Effector memory CD8-positive, alpha-beta T cell (primary cell): ENCODE measurements around the gene RPL32.
"Not testable (repeated sequence)": the region's sequence is repeated elsewhere in the genome, so short reads cannot be mapped to it uniquely, and the experiment has no call there.

ENCODE experiments used
- ATAC-seq: fragments of 150-1000 bp; cut with Tn5 transposase; replicated peaks from 2 replicates; pipeline ENCODE4 v1.10.0; 2021; ENCODE audit warnings: mild to moderate bottlenecking, moderate library complexity
- DNase-seq, 3 experiments: peaks; one replicate each; pipeline ENCODE4 v3.0.0; 2021
- H3K27ac Mint-ChIP-seq, 2 donors: one replicate each; pipeline ENCODE4 v1.8.0; 2022; ENCODE audit warnings: mild to moderate bottlenecking in 2 of 2, mixed read lengths in 2 of 2, moderate library complexity in 2 of 2
- H3K27me3 Mint-ChIP-seq, 2 donors: one replicate each; pipeline ENCODE4 v1.8.0; 2022; ENCODE audit warnings: mixed read lengths in 2 of 2
- H3K36me3 Mint-ChIP-seq: one replicate; pipeline ENCODE4 v1.8.0; 2022; ENCODE audit warnings: mild to moderate bottlenecking, moderate library complexity, mixed read lengths; ENCODE audit not compliant: insufficient read depth
- H3K4me1 Mint-ChIP-seq, 2 donors: one replicate each; pipeline ENCODE4 v1.8.0; 2022; ENCODE audit warnings: low read depth in 2 of 2, mixed read lengths in 2 of 2
- H3K4me3 Mint-ChIP-seq, 2 donors: one replicate each; pipeline ENCODE4 v1.8.0; 2022; ENCODE audit warnings: mild to moderate bottlenecking in 2 of 2, mixed read lengths in 2 of 2, moderate library complexity in 2 of 2
- H3K9me3 Mint-ChIP-seq, 2 donors: one replicate each; pipeline ENCODE4 v1.8.0; 2022; ENCODE audit warnings: mixed read lengths in 2 of 2

RPL32 gene

DNA sequence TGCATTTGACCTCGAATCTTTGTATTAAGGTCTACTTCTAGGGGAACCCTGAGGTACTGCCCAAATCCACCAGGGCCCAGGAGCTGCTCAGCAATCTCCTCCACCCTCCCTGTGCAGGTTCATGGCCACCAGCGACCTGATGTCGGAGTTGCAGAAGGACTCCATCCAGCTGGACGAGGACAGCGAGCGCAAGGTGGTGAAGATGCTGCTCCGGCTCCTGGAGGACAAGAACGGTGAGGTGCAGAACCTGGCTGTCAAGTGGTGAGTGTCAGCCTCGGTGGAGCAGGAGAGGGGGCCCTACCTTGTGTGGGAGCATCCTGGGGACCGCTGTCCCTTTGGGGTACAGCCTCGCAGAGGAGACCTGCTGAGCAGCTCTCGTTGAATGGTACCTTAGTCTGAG is 38.0 kb downstream of the RPL32 start:
- ATAC-seq (no peak), DNase-seq (no peak)
- peaks cover 3 to 8% of the 10 kb centered on the region in 2 donors for H3K27me3 Mint-ChIP-seq
- H3K36me3 Mint-ChIP-seq: peaks cover 4% of the 10 kb centered on the region
- H3K4me1 Mint-ChIP-seq: no peaks in the 10 kb centered on the region
- H3K9me3 Mint-ChIP-seq: no peaks in the 10 kb centered on the region
- H3K27ac Mint-ChIP-seq: no peak overlapping the region
- H3K4me3 Mint-ChIP-seq: no peak overlapping the region

GRCh38 chr3:12799525-12800440 is 41.6 kb downstream of the RPL32 start:
- H3K36me3 Mint-ChIP-seq: peaks cover 6% of the 10 kb centered on the region
- no peak for DNase-seq
- no peak overlapping the region for H3K4me3 Mint-ChIP-seq
- peaks cover 19 to 25% of the 10 kb centered on the region in 2 donors for H3K27me3 Mint-ChIP-seq
- H3K9me3 Mint-ChIP-seq: no peaks in the 10 kb centered on the region
- peaks cover 6 to 10% of the 10 kb centered on the region in 2 donors for H3K4me1 Mint-ChIP-seq
- H3K27ac Mint-ChIP-seq: no peak overlapping the region
- no peak for ATAC-seq

DNA sequence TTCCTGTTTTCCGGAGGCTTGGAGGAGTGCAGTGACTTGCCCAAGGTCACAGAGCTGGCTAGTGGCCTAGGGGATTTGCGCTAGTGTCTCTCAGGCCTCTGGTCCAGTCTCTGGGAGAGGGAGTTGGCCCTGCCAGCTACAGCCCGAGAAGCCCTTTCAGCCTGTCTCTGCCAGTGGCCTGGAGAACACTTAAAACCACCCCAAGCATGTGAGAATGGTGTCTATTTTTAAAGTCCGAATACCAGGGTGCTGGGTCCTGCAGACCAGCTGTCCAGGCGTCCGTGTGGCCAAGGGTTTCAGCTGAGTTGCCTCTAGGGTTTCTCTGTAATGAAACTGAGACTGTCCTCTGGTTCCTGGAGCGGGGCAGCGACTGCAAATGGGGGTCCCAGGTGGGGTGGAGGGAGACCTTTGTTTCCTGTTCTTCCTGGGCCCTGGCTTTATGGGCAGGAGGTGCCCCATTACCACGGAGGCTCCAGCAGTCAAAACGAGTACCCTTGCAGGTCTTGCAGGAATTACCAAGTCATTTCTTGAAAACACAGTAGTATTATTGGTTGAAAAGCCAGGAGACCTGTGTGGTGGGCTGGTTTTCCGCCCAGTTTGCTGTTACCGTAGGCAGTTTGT is 42.7 kb downstream of the RPL32 start:
- no peaks in the 10 kb centered on the region for H3K9me3 Mint-ChIP-seq
- peak overlapping the region in 1 of 2 donors; percentile 85 for H3K4me3 Mint-ChIP-seq
- H3K4me1 Mint-ChIP-seq: peaks cover 6 to 10% of the 10 kb centered on the region in 2 donors
- ATAC-seq: no peak
- DNase-seq: no peak
- H3K36me3 Mint-ChIP-seq: peaks cover 6% of the 10 kb centered on the region
- no peak overlapping the region for H3K27ac Mint-ChIP-seq
- H3K27me3 Mint-ChIP-seq: peaks cover 29% of the 10 kb centered on the region in 2 donors

DNA sequence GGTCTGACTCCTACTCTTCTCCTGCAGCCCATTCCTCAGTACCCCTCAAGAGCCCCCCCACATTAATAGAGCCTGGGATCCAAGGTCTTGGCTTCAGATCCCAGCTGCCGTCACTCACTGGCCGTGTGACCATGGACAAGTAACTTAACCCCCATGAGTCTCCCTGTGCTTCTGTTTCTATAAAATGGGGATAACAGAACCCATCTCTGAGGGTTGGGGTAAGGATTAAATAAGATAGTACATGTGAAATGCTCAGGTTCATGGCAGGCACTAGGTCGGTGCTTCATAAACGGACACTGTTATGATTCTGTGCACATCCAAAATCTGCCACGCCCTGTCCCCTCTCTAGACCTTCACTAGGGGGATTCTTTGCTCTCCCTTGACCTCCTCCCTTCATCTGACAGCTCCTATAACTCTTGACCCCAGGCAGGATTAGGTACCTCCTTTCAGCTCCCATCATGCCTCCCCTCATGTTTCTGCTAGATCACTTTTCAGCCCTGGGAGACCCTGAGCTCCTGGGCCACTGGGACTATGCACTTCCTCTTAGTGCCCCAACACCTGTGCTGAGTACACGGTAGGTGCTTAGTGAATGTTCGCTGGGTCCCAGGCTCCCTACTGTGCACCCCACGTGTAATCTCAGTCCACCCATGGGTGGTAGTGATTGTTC is 43.3 kb downstream of the RPL32 start:
- Mint-ChIP-seq H3K4me1 (peaks cover 6 to 10% of the 10 kb centered on the region in 2 donors), H3K27ac (peak overlapping the region in 1 of 2 donors; percentile 63), H3K36me3 (peaks cover 3% of the 10 kb centered on the region), H3K4me3 (peak overlapping the region; percentile 2 to 85), H3K9me3 (no peaks in the 10 kb centered on the region), H3K27me3 (peaks cover 22 to 29% of the 10 kb centered on the region in 2 donors)
- ATAC-seq (no peak), DNase-seq (no peak)

GRCh38 chr3:12797124-12797891 is 44.1 kb downstream of the RPL32 start:
- no peak for DNase-seq
- Mint-ChIP-seq H3K9me3 (no peaks in the 10 kb centered on the region), H3K36me3 (peaks cover 3% of the 10 kb centered on the region), H3K4me1 (peaks cover 6 to 10% of the 10 kb centered on the region in 2 donors), H3K27me3 (peaks cover 26 to 29% of the 10 kb centered on the region in 2 donors), H3K27ac (peak overlapping the region in 1 of 2 donors; percentile 63), H3K4me3 (peak overlapping the region; percentile 82 to 85)
- no peak for ATAC-seq

DNA sequence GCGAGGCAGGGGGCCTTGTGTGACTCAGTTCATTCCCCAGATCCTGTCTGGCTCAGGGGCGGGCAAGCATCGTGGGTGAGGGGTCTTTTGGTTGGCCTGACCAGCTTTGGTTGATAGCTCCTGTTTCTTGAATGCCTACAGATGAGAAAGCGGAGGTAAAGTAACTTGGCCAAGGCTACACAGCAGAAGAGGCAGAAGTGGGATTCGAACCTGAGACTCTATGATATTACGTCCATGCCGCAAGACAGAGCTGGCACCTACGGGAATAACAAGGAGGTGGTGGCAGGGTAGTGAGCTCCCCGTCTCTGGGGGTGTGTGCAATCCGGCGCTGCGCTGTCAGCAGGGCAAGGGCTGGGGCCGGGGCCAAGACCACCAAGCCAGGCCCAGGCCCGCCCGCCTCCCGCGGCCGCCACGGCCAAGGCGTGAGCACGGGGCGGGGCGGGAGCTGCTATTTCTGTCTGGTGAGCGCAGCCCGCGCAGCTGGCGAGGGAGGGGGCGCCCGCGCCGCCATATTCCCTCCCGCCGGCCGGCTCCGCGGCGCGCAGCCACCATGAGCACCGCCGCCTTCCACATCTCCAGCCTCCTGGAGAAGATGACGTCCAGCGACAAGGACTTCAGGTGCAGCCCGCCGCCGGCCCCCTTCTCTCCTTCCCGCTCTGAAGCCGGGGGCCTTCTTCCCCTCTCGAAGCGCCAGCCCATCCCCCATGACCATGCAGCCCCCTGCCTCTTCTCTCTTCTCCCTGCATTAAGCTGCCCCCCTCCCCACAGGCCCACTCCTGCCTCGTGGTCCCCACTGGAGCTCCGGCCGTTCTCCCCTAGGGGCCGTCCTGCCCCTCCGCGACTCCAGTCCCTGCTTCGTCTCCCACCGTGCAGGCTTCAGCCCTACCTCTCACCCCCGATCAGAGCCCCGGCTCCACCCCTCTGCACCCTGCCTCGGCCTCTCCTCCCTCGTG is 44.9 kb downstream of the RPL32 start, which contains the start of gene CAND2:
CAND2 (plus strand) TSS at position 510 of the 953 bp plus-strand sequence; CDS start at position 551, 41 bp downstream.
- Mint-ChIP-seq H3K27ac (peak within 1 kb of the TSS; percentile 63 to 75), H3K4me1 (peaks cover 6 to 10% of the 10 kb centered on the region in 2 donors), H3K9me3 (no peaks in the 10 kb centered on the region), H3K4me3 (peak within 1 kb of the TSS; percentile 82 to 85), H3K27me3 (peaks cover 29% of the 10 kb centered on the region in 2 donors), H3K36me3 (peaks cover 3% of the 10 kb centered on the region)
- ATAC-seq (peak; percentile 89), DNase-seq (peak in 2 of 3 experiments; percentile 20 to 31)

- H3K27ac Mint-ChIP-seq: no peak overlapping the region
- H3K36me3 Mint-ChIP-seq: peaks cover 3% of the 10 kb centered on the region
- no peak overlapping the region for H3K4me3 Mint-ChIP-seq
- no peak for ATAC-seq
- H3K4me1 Mint-ChIP-seq: peaks cover 6 to 10% of the 10 kb centered on the region in 2 donors
- peaks cover 29 to 37% of the 10 kb centered on the region in 2 donors for H3K27me3 Mint-ChIP-seq
- H3K9me3 Mint-ChIP-seq: no peaks in the 10 kb centered on the region
- DNase-seq: no peak
These were observed 47.7 kb downstream of the RPL32 start for GRCh38 chr3:12793701-12794100.

DNA sequence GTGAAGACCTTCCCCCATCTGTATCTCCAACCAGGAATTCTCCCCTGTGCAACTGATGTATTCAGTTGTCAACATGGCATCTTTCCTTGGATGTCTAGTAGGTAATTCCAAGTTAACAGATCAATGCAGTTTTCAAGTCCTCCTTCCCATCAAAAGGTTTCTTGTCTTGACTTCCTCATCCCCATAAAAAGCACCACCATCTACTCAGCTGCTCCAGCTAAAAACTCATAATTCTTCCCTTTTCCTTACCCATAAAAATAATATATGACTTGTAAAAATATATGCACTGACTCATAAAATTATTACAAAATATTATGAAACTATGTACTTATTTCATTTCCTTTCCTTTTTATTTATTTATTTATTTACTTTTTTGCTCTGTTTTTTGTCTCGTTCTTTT is 49.9 kb downstream of the RPL32 start:
- Mint-ChIP-seq H3K27me3 (peaks cover 27 to 34% of the 10 kb centered on the region in 2 donors), H3K27ac (no peak overlapping the region), H3K4me1 (peaks cover 0 to 5% of the 10 kb centered on the region in 2 donors), H3K9me3 (no peaks in the 10 kb centered on the region), H3K36me3 (peaks cover 3% of the 10 kb centered on the region), H3K4me3 (no peak overlapping the region)
- DNase-seq (no peak), ATAC-seq (no peak)

DNA sequence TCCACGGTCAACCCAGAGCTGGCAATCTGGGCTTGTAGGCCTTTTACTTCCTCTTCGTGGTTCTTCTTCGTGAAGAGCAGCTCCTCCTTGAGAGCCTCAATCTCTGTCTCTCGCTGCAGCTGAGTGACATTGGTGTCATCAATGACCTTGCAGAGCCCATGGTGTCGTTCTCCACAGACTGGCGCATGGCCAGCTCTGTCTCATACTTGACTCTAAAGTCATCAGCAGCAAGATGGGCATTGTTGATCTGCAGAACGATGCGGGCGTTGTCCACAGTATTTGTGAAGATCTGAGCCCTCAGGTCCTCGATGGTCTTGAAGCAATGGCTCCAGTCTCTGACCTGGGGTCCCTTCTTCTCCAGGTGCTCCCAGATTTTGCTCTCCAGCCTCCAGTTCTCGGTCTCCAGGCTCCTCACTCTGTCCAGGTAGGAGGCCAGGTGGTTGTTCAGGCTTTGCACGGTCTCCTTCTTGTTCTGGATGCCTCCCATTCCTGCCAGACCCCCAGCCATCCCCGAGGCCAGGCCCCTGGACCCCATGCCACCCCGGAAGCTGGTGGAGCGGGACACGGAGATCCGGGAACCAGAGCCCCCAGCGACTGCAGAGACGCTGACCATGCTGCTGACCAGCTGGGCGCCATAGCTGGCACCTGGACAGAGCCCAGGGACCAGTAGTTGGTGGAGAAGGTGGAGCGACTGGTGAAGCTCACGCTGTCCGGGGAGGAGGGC is 53.2 kb downstream of the RPL32 start:
- H3K4me3 Mint-ChIP-seq, DNase-seq, H3K27ac Mint-ChIP-seq: not testable (repeated sequence)

GRCh38 chr3:12787346-12787745 is 54.0 kb downstream of the RPL32 start:
- not testable (repeated sequence) for H3K36me3 Mint-ChIP-seq, H3K4me3 Mint-ChIP-seq, H3K9me3 Mint-ChIP-seq, H3K4me1 Mint-ChIP-seq, ATAC-seq, H3K27ac Mint-ChIP-seq
- peak in 1 of 3 experiments; percentile 13 for DNase-seq
- H3K27me3 Mint-ChIP-seq: peaks cover 30 to 37% of the 10 kb centered on the region in 2 donors

More for the DNA sequence above, 53.2 kb downstream of the RPL32 start:
- peaks cover 26 to 29% of the 10 kb centered on the region in 2 donors for H3K27me3 Mint-ChIP-seq
- H3K9me3 Mint-ChIP-seq, H3K36me3 Mint-ChIP-seq, H3K4me1 Mint-ChIP-seq, ATAC-seq: not testable (repeated sequence)

DNA sequence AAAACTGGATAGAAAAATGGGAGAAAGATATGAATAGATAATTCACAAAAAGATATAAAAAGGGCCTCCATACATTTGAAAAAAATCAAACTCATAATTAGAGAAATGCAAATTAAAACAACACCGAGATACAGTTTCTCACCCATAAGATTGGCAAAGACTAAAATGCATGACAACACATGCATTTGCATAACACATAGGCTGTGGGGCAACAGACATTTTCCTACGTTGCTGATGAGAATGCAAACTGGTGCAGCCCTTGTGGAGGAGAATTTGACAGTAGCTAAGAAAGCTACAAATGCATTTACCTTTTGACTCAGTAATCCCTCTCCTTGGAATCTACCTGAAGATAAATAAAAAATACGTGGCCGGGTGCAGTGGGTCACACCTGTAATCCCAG is 56.3 kb downstream of the RPL32 start:
- Mint-ChIP-seq H3K9me3 (no peaks in the 10 kb centered on the region), H3K27ac (no peak overlapping the region), H3K4me1 (peaks cover 0 to 3% of the 10 kb centered on the region in 2 donors), H3K36me3 (no peaks in the 10 kb centered on the region), H3K4me3 (no peak overlapping the region), H3K27me3 (peaks cover 41 to 59% of the 10 kb centered on the region in 2 donors)
- ATAC-seq (no peak), DNase-seq (no peak)
